ENCODE results near the gene IL1RAPL2. TPM values are rescaled to one million over a fixed set of nuclear protein-coding genes. Genes with fewer than 3 reads are reported as not detected.
"Not testable (repeated sequence)": the region's sequence is repeated elsewhere in the genome, so short reads cannot be mapped to it uniquely, and the experiment has no call there.

IL1RAPL2 gene
- total RNA-seq, 2 experiments from 2014 or later: not detected

- H3K27me3 Mint-ChIP-seq (ENCODE audit: low read depth); H3K36me3 Mint-ChIP-seq (ENCODE audit: low read depth); H3K4me1 Mint-ChIP-seq (ENCODE audit: low read depth); H3K9me3 Mint-ChIP-seq (ENCODE audit: insufficient read depth); ATAC-seq; POLR2A ChIA-PET: not testable (repeated sequence)
- CTCF ChIA-PET: interaction anchor here (0.8 to 0.9 kb wide), 2 partner anchors 13 to 45 kb away, joined by 3 read pairs; no protein-coding TSS in a partner anchor
- peak overlapping the region; percentile 60 for H3K27ac Mint-ChIP-seq
- DNase-seq: peak; percentile 39
- H3K4me3 Mint-ChIP-seq: peak overlapping the region; percentile 66
Observed at GRCh38 chrX:104909694-104910093, 343.7 kb downstream of the IL1RAPL2 start.

- H3K27me3 Mint-ChIP-seq (ENCODE audit: low read depth): no peaks in the 10 kb centered on the region
Observed at GRCh38 chrX:104913348-104913747, 347.3 kb downstream of the IL1RAPL2 start.

GRCh38 chrX:104914686-104915085 is 348.7 kb downstream of the IL1RAPL2 start:
- CTCF ChIA-PET, ATAC-seq: not testable (repeated sequence)

More at GRCh38 chrX:104913348-104913747, 347.3 kb downstream of the IL1RAPL2 start:
- H3K36me3 Mint-ChIP-seq (ENCODE audit: low read depth): no peaks in the 10 kb centered on the region
- no peak for ATAC-seq
- CTCF ChIA-PET: no interaction called here
- H3K4me3 Mint-ChIP-seq: no peak overlapping the region
- peaks cover 2% of the 10 kb centered on the region for H3K4me1 Mint-ChIP-seq (ENCODE audit: low read depth)
- no peak for DNase-seq
- H3K27ac Mint-ChIP-seq: no peak overlapping the region
- H3K9me3 Mint-ChIP-seq (ENCODE audit: insufficient read depth): no peaks in the 10 kb centered on the region
- POLR2A ChIA-PET: no interaction called here

GRCh38 chrX:104918122-104918521 is 352.1 kb downstream of the IL1RAPL2 start:
- CTCF ChIA-PET: no interaction called here

More at GRCh38 chrX:104914686-104915085, 348.7 kb downstream of the IL1RAPL2 start:
- POLR2A ChIA-PET; H3K4me1 Mint-ChIP-seq (ENCODE audit: low read depth); H3K27ac Mint-ChIP-seq; H3K9me3 Mint-ChIP-seq (ENCODE audit: insufficient read depth); H3K36me3 Mint-ChIP-seq (ENCODE audit: low read depth); H3K27me3 Mint-ChIP-seq (ENCODE audit: low read depth); H3K4me3 Mint-ChIP-seq; DNase-seq: not testable (repeated sequence)

GRCh38 chrX:104921584-104922205 is 355.7 kb downstream of the IL1RAPL2 start:
- H3K36me3 Mint-ChIP-seq (ENCODE audit: low read depth): no peaks in the 10 kb centered on the region
- H3K27ac Mint-ChIP-seq: no peak overlapping the region
- DNase-seq: no peak
- H3K4me1 Mint-ChIP-seq (ENCODE audit: low read depth): no peaks in the 10 kb centered on the region
- ChIA-PET CTCF (interaction anchor here (1.0 to 1.5 kb wide), 6 partner anchors 12 to 52 kb away, joined by 3 to 5 read pairs (median 4); no protein-coding TSS in a partner anchor), POLR2A (no interaction called here)
- ATAC-seq: no peak
- H3K27me3 Mint-ChIP-seq (ENCODE audit: low read depth): no peaks in the 10 kb centered on the region
- H3K4me3 Mint-ChIP-seq: no peak overlapping the region
- no peaks in the 10 kb centered on the region for H3K9me3 Mint-ChIP-seq (ENCODE audit: insufficient read depth)

More at GRCh38 chrX:104918122-104918521, 352.1 kb downstream of the IL1RAPL2 start:
- H3K27me3 Mint-ChIP-seq (ENCODE audit: low read depth): no peaks in the 10 kb centered on the region
- H3K9me3 Mint-ChIP-seq (ENCODE audit: insufficient read depth): no peaks in the 10 kb centered on the region
- no peaks in the 10 kb centered on the region for H3K4me1 Mint-ChIP-seq (ENCODE audit: low read depth)
- H3K36me3 Mint-ChIP-seq (ENCODE audit: low read depth): no peaks in the 10 kb centered on the region
- POLR2A ChIA-PET: no interaction called here
- ATAC-seq (no peak), DNase-seq (no peak)
- H3K27ac Mint-ChIP-seq: no peak overlapping the region
- no peak overlapping the region for H3K4me3 Mint-ChIP-seq

- peak; percentile 87 for ATAC-seq
- Mint-ChIP-seq H3K27ac (no peak overlapping the region), H3K27me3 (ENCODE audit: low read depth) (no peaks in the 10 kb centered on the region), H3K4me1 (ENCODE audit: low read depth) (no peaks in the 10 kb centered on the region), H3K36me3 (ENCODE audit: low read depth) (no peaks in the 10 kb centered on the region), H3K9me3 (ENCODE audit: insufficient read depth) (no peaks in the 10 kb centered on the region), H3K4me3 (no peak overlapping the region)
- peak; percentile 70 for DNase-seq
- ChIA-PET POLR2A (no interaction called here), CTCF (interaction anchor here (0.7 to 1.5 kb wide), 10 partner anchors 13 to 357 kb away, joined by 3 to 5 read pairs (median 3); partner anchors contain the start of gene IL1RAPL2)
Observed at GRCh38 chrX:104922206-104922621, 356.2 kb downstream of the IL1RAPL2 start.

- Mint-ChIP-seq H3K4me3 (no peak overlapping the region), H3K27ac (no peak overlapping the region), H3K4me1 (ENCODE audit: low read depth) (no peaks in the 10 kb centered on the region), H3K27me3 (ENCODE audit: low read depth) (no peaks in the 10 kb centered on the region), H3K9me3 (ENCODE audit: insufficient read depth) (no peaks in the 10 kb centered on the region), H3K36me3 (ENCODE audit: low read depth) (no peaks in the 10 kb centered on the region)
- POLR2A ChIA-PET: no interaction called here
- DNase-seq: no peak
- CTCF ChIA-PET: no interaction called here
- no peak for ATAC-seq
Observed at GRCh38 chrX:104929324-104929723, 363.3 kb downstream of the IL1RAPL2 start.

- H3K36me3 Mint-ChIP-seq (ENCODE audit: low read depth): no peaks in the 10 kb centered on the region
Observed at GRCh38 chrX:104935581-104935980, 369.6 kb downstream of the IL1RAPL2 start.

GRCh38 chrX:104953251-104953650 is 387.3 kb downstream of the IL1RAPL2 start:
- ChIA-PET POLR2A (no interaction called here), CTCF (interaction anchor here (1.3 kb wide), 1 partner anchor 31 kb away, joined by 4 read pairs; no protein-coding TSS in a partner anchor)
- H3K36me3 Mint-ChIP-seq (ENCODE audit: low read depth): no peaks in the 10 kb centered on the region
- no peak overlapping the region for H3K4me3 Mint-ChIP-seq
- DNase-seq: no peak
- no peaks in the 10 kb centered on the region for H3K9me3 Mint-ChIP-seq (ENCODE audit: insufficient read depth)
- H3K4me1 Mint-ChIP-seq (ENCODE audit: low read depth): no peaks in the 10 kb centered on the region
- no peak for ATAC-seq
- no peak overlapping the region for H3K27ac Mint-ChIP-seq
- H3K27me3 Mint-ChIP-seq (ENCODE audit: low read depth): no peaks in the 10 kb centered on the region

More at GRCh38 chrX:104935581-104935980, 369.6 kb downstream of the IL1RAPL2 start:
- Mint-ChIP-seq H3K4me3 (no peak overlapping the region), H3K27ac (no peak overlapping the region), H3K4me1 (ENCODE audit: low read depth) (no peaks in the 10 kb centered on the region), H3K27me3 (ENCODE audit: low read depth) (no peaks in the 10 kb centered on the region), H3K9me3 (ENCODE audit: insufficient read depth) (no peaks in the 10 kb centered on the region)
- DNase-seq (no peak), ATAC-seq (no peak)
- ChIA-PET POLR2A (no interaction called here), CTCF (interaction anchor here (1.1 kb wide), 1 partner anchor 13 kb away, joined by 3 read pairs; no protein-coding TSS in a partner anchor)

GRCh38 chrX:104961926-104962325 is 395.9 kb downstream of the IL1RAPL2 start:
- DNase-seq: no peak
- no peaks in the 10 kb centered on the region for H3K4me1 Mint-ChIP-seq (ENCODE audit: low read depth)
- no peaks in the 10 kb centered on the region for H3K27me3 Mint-ChIP-seq (ENCODE audit: low read depth)
- H3K27ac Mint-ChIP-seq: no peak overlapping the region
- no peak overlapping the region for H3K4me3 Mint-ChIP-seq
- CTCF ChIA-PET: no interaction called here
- no peak for ATAC-seq
- no peaks in the 10 kb centered on the region for H3K9me3 Mint-ChIP-seq (ENCODE audit: insufficient read depth)
- POLR2A ChIA-PET: no interaction called here
- H3K36me3 Mint-ChIP-seq (ENCODE audit: low read depth): no peaks in the 10 kb centered on the region

- H3K36me3 Mint-ChIP-seq (ENCODE audit: low read depth): no peaks in the 10 kb centered on the region
- no peak overlapping the region for H3K4me3 Mint-ChIP-seq
- H3K4me1 Mint-ChIP-seq (ENCODE audit: low read depth): no peaks in the 10 kb centered on the region
- CTCF ChIA-PET: no interaction called here
- H3K27ac Mint-ChIP-seq: no peak overlapping the region
- no peak for DNase-seq
- no peaks in the 10 kb centered on the region for H3K9me3 Mint-ChIP-seq (ENCODE audit: insufficient read depth)
- POLR2A ChIA-PET: no interaction called here
- no peaks in the 10 kb centered on the region for H3K27me3 Mint-ChIP-seq (ENCODE audit: low read depth)
- no peak for ATAC-seq
Observed at GRCh38 chrX:104968241-104968640, 402.2 kb downstream of the IL1RAPL2 start.

GRCh38 chrX:104972737-104973136 is 406.7 kb downstream of the IL1RAPL2 start:
- DNase-seq (no peak), ATAC-seq (no peak)
- no peaks in the 10 kb centered on the region for H3K36me3 Mint-ChIP-seq (ENCODE audit: low read depth)
- no peak overlapping the region for H3K4me3 Mint-ChIP-seq
- no peaks in the 10 kb centered on the region for H3K27me3 Mint-ChIP-seq (ENCODE audit: low read depth)
- ChIA-PET POLR2A (no interaction called here), CTCF (no interaction called here)
- H3K4me1 Mint-ChIP-seq (ENCODE audit: low read depth): no peaks in the 10 kb centered on the region
- no peaks in the 10 kb centered on the region for H3K9me3 Mint-ChIP-seq (ENCODE audit: insufficient read depth)
- H3K27ac Mint-ChIP-seq: no peak overlapping the region

- Mint-ChIP-seq H3K27me3 (ENCODE audit: low read depth) (no peaks in the 10 kb centered on the region), H3K36me3 (ENCODE audit: low read depth) (no peaks in the 10 kb centered on the region), H3K4me1 (ENCODE audit: low read depth) (no peaks in the 10 kb centered on the region), H3K4me3 (no peak overlapping the region), H3K9me3 (ENCODE audit: insufficient read depth) (no peaks in the 10 kb centered on the region), H3K27ac (no peak overlapping the region)
- DNase-seq (no peak), ATAC-seq (no peak)
- ChIA-PET POLR2A (no interaction called here), CTCF (no interaction called here)
Observed at GRCh38 chrX:104987063-104987462, 421.1 kb downstream of the IL1RAPL2 start.
